ENCODE measurements around the gene CBX2.

DNA sequence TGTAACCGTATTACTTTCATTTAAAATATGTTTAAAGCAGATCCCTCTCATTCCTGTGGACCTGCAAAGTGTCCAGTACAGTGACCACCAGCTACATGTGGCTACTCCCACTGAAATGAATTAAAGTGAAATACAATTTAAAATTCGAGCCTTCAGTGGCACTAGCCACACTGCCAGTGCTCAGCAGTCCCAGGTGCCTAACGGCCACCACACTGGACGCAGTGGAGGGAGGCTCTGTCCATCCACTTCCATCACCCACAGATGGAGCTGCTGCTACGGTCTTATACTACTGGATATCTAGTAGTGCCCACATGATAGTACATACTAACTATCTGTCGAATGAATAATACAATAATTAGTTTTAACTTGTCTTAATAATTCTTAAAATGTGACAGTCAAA, 2.3 kb upstream of the CBX2 start:
- no peak for TF ChIP-seq POLR2A (IDR thresholded peaks at IDR 0.05)
- TF ChIP-seq, protein P1, sequence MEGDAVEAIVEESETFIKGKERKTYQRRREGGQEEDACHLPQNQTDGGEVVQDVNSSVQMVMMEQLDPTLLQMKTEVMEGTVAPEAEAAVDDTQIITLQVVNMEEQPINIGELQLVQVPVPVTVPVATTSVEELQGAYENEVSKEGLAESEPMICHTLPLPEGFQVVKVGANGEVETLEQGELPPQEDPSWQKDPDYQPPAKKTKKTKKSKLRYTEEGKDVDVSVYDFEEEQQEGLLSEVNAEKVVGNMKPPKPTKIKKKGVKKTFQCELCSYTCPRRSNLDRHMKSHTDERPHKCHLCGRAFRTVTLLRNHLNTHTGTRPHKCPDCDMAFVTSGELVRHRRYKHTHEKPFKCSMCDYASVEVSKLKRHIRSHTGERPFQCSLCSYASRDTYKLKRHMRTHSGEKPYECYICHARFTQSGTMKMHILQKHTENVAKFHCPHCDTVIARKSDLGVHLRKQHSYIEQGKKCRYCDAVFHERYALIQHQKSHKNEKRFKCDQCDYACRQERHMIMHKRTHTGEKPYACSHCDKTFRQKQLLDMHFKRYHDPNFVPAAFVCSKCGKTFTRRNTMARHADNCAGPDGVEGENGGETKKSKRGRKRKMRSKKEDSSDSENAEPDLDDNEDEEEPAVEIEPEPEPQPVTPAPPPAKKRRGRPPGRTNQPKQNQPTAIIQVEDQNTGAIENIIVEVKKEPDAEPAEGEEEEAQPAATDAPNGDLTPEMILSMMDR (IDR thresholded peaks at IDR 0.05): no peak
